Activated T-cell treated with anti-CD3 and anti-CD28 coated beads for 48 hours (primary cell): ENCODE data around the gene CELA3A.

Source experiments
- DNase-seq: peaks from one replicate; pipeline ENCODE4 v3.0.0-alpha.2; 2020; ENCODE audit warnings: low read depth

The CELA3A gene

GRCh38 chr1:22050330-22050729 lies 48.9 kb downstream of the CELA3A start:
- no peak for DNase-seq

GRCh38 chr1:22051607-22052114 lies 50.2 kb downstream of the CELA3A start:
- no peak for DNase-seq

GRCh38 chr1:22052115-22053016 lies 50.9 kb downstream of the CELA3A start, which contains the start of gene CDC42:
TSS of gene CDC42 (plus strand) at chr1:22052709. CDS start at chr1:22078479, 25,770 bp downstream.
- peak; percentile 97 for DNase-seq

- peak; percentile 42 for DNase-seq
Measured at GRCh38 chr1:22053017-22053860, 51.8 kb downstream of the CELA3A start.

GRCh38 chr1:22053861-22054770 lies 52.7 kb downstream of the CELA3A start:
- DNase-seq, result no peak

- no peak for DNase-seq
Measured at GRCh38 chr1:22055463-22055862, 54.0 kb downstream of the CELA3A start.

- DNase-seq, result no peak
Measured at GRCh38 chr1:22056043-22056442, 54.6 kb downstream of the CELA3A start.

- DNase-seq, result no peak
Measured at GRCh38 chr1:22056936-22057335, 55.5 kb downstream of the CELA3A start.

- DNase-seq, result no peak
Measured at GRCh38 chr1:22057861-22058260, 56.4 kb downstream of the CELA3A start.
